Endometrial microvascular endothelial cells (primary cell): ENCODE measurements around the gene PSAP. TPM values are rescaled to one million over a fixed set of nuclear protein-coding genes. Genes with fewer than 3 reads are reported as not detected.
"Not testable (repeated sequence)": the region's sequence is repeated elsewhere in the genome, so short reads cannot be mapped to it uniquely, and the experiment has no call there.

Experiments used
- in situ Hi-C: cut with HindIII; loops from 2 replicates; pipeline ENCODE4 v1.10.0; 2017; ENCODE audit warnings: low sequenced_read_pairs, low pct_unique_long_range_greater_than_20kb; ENCODE audit errors: inconsistent ontology term
- total RNA-seq: library from RNA; depleted of rRNA; stranded (reverse); fragments of >200 nt; gene quantifications from one replicate; pipeline ENCODE4 v1.2.3, GENCODE V29; 2015; ENCODE audit errors: inconsistent ontology term

Gene PSAP
- total RNA-seq, 1 donor from 2014 or later: 727 TPM

DNA sequence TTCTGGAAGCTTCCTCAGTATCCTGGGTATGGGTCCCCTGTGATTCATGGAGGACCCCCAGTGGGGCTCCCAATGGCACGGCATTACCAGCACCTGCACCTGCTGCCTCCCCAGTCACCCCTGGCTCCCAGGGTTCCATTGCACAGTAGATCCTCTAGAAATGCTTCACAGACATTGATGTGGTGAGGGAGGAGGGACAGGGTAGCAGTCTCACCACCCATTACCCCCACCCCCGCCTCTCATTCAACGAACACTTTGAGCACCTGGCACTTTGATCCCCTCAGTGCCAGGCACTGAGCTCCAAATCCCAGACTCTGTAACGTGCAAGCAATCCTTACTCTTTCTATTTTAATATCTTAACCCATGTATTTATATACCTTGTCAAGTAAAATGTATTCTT, 26.8 kb upstream of the PSAP start:
- in situ Hi-C loops: no loop called here

DNA sequence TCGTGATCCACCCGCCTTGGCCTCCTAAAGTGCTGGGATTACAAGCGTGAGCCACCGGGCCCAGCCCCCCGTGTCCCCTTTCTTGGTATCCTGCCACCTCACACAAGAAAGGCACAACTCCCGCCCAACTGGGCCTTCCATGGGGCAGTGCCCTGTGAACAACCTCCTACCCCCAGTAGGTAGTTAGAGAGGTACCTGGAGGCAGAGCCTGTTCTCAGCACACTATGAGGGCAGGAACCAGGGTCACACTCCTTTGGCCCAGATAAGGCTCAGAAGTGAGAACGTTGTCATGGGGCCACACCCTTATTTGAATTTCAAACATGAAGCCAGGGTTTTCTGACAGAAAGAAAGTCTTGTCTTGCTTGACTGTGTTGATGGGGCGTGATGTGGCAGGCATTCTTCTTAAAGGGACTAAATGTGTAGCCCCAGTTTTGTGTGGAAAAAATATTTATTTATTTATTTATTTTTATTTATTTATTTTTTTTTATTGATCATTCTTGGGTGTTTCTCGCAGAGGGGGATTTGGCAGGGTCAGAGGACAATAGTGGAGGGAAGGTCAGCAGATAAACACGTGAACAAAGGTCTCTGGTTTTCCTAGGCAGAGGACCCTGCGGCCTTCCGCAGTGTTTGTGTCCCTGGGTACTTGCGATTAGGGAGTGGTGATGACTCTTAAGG, 23.8 kb upstream of the PSAP start:
- in situ Hi-C loops: not testable (repeated sequence)

DNA sequence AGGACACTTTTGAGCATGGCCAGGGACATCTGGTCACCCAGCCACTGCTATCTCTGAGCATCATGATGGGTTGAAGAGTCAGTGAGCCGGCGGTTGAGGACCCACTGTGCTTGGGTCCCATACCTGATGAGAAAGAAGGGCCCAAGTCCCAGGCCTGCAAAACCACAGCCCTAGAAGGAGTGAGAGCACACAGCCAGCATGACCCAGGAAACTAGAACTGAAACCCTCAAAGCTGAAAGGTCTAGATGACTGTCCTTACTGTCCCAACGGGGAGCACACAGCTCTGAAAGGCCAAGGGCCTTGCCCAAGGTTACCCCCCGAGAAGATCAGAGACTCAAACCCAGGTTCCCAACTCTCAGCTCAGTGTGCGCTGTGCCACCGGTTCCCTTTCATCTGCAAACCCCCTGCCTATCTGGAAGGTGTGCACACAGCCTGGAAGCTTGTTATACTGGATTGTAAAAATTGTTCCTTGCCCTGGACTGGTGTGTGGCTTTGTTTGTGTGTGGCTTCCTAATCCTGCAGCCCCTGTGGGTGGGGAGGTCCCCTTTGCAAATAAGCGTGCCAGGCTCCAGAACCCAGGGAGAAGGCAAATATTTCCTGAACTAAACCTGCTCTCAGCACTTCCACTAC, 22.6 kb upstream of the PSAP start:
- in situ Hi-C loops: no loop called here

DNA sequence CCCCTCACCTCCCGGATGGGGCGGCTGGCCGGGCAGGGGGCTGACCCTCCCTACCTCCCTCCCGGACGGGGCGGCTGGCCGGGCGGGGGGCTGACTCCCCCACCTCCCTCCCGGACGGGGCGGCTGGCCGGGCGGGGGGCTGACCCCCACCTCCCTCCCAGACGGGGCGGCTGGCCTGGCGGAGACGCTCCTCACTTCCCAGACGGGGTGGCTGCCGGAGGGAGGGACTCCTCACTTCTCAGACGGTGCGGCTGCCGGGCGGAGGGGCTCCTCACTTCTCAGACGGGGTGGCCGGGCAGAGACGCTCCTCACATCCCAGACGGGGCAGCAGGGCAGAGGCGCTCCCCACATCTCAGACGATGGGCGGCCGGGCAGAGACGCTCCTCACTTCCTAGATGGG, 18.6 kb upstream of the PSAP start:
- in situ Hi-C loops: not testable (repeated sequence)

DNA sequence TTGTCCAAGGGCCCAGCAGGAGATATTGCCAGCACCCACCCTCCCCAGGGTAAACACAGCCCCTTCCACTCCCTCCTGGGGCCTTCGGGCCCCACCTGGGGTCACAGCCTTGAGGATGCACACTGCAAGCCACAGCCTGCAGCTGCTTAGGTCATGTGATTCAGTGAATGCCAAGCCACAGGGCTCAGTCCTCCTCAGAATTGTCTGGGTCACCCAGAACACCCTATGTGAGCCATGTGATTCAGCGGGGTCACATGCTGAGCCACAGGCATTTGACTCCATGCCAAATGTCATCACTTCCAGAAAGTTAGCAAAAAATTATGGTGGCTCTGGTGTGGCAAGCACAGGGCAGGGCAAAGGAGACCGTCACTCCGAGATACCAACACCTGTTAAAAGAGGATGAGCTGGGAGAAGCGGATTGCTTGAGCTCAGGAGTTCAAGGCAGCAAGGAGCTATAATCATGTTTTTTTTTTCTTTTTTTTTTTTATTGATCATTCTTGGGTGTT, 17.2 kb upstream of the PSAP start:
- in situ Hi-C loops: no loop called here

DNA sequence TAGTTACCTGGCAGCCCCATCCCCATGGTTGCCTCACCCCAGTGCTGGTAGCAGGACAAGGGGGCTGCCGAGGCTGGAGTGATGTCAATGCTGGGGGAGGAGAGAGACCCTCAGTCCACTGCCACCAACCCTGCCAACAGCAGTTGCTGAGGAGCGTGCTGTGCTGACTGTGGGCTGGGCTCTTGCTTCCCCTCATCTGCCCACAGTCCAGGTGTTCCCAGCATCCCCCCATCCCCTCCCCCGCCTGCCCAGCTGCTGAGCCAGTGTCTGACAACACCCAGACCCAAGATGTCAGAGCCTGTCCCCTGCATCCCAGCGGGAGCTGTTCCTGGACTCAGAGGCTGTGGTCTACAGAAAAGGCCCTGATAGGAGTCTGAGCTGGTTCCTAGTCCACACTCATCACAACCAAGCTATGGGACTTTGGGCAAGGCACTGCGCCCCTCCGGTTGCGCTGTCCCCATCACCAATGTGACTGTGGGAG, 14.6 kb upstream of the PSAP start:
- in situ Hi-C loops: no loop called here

DNA sequence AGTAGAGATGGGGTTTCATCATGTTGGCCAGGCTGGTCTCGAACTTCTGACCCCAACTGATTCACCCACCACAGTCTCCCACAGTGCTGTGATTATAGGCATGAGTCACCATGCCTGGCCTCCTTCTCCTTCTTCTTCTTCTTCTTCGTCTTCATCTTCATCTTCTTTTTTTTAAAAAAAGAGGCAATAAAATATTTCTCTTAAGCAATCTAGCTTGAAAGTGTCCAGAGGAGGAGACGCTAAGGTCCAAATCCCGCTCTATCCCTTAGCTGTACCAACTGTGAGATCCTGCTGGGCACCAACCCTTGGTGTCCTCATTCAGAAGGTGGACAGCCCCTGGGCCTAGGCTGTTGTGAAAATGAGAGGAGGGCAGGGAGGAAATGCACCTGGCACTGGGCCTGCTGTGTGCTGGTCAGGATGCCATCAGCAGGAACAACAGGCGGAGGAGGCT, 13.9 kb upstream of the PSAP start:
- in situ Hi-C loops: no loop called here

DNA sequence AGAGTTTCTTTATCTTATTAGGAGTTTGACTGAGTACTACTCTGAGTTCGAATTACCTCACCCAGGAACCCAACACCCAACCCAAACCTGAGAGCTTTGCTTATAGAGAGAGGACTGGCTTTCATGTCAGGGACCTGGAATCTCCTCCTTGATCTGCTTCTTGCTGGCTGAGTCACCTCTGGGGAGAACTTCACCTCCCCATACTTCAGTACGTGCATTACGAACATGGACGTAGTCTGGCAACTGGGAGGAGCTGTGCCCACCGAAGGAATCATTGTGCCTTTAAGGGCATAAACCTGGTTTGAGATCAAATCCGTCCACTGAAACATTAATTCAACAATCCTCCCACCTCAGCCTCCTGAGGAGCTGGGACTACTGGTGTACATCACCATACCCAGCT, 12.2 kb upstream of the PSAP start:
- in situ Hi-C loops: no loop called here

DNA sequence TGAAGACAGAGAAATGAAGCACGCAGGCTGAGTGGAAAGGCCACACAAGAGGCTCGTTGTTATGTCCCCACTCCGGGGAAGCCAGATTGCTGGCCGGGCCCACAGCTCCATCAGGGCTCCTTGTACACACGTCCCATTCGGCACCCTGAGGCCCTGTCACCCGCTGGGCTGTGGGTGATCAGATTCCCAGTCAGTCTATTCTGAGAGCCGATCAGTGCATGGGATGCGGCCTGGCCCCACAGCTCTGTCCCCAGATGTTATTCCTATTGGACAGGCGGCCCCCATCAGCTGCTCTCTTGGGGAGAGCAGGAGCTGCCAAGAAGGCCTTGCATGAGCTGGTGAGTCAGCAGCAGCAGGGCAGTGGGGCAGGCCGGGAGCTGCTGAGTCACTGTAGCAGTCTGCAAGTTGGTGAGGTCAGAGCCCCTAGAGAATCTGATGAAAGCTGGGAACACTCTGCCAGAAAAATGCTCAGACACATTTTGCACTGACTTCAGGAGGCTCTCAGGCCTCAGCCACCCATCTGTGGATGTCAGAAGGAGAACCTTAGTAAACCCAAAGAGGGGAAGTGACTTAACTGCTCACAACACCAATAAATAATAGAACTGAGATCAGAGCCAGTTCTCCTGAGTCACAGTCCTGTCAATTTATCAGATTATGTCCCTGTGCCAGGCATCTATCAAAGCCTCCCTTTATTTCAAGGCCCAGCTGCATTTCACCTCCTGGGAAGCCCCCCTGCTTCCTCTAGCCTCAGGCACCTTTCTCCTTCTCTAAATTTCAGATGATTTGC, 9.4 kb upstream of the PSAP start:
- in situ Hi-C loops: no loop called here

DNA sequence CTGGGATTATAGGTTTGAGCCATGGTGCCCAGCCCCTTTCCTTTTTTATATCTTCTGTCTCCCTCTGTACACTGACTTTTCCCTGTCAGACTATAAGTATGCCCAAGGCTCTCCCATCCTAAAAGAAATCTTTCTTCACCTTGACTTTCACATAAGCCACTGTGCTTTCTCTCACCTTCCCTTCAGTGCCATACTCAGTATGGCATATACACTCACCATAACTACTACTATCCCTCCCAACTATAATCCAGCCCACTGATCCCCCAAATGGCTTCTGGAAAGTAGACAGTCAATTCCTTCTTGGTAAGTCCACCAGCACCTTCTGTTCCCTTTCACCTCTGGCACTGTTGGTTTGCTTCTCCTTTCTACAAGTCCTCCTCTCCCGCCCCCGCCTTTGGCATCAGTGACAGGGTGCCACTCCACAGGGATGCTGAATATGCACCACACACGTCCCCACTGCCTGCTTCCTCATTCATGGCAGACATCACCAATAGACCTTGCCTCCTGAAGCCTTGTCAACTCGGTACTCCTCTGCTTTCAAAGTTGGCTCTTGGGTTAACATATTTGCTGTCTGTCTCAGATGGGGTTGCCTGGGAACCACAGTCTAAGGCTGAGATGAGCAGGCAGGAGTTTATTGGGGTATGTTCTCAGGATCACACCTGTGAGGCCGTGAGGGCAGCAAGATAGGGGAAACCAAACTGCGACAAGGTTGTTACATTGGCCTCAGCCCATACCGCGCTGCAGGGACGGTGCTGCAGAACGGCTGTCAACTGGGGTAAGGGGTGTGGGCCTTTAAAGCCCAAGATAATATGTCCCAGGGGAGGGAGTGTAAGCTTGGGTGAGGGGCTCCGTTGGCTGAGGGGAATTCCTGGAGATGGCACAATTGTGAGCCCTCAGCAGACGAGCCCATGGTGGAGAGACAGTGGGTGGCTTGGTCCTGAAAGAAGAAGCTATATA, 7.2 kb upstream of the PSAP start:
- in situ Hi-C loops: no loop called here

DNA sequence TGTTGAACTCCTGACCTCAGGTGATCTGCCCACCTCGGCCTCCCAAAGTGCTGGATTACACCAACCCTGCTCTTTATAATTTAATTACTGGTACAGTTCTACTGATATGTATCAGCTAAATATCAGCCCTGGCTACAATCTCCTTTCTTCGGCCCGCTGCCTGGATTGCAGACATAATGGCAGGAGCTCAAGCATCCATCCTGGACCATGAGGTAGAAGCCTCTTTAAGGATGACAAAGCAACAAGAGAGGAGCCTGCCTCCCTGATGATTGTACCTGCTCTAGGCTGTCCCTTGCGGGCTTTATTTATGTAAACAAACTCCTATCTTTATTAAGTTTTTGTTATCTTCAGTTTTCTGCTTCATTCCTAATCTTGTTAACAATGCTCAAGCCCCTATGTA, 5.6 kb upstream of the PSAP start:
- in situ Hi-C loops: no loop called here

DNA sequence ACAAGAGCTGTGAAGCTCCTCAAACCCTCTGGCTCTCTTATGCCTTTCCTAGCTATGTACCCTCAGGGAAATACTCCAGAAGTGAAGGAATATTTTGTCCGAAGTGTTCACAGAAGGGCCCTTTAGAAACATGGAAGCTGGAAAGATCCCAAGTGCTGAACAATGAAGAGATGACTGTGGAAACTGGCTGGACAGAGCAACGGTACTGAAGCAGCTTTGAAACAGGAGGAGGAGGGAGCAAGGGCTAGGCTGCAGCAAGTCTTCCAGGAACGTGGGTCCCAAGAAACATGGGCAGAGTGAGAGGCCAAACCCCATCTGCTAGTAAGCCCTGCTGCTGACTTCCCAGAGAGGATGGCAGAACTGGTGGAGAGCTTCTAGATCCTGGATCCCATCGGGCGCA, 3.0 kb upstream of the PSAP start:
- in situ Hi-C loops: no loop called here

DNA sequence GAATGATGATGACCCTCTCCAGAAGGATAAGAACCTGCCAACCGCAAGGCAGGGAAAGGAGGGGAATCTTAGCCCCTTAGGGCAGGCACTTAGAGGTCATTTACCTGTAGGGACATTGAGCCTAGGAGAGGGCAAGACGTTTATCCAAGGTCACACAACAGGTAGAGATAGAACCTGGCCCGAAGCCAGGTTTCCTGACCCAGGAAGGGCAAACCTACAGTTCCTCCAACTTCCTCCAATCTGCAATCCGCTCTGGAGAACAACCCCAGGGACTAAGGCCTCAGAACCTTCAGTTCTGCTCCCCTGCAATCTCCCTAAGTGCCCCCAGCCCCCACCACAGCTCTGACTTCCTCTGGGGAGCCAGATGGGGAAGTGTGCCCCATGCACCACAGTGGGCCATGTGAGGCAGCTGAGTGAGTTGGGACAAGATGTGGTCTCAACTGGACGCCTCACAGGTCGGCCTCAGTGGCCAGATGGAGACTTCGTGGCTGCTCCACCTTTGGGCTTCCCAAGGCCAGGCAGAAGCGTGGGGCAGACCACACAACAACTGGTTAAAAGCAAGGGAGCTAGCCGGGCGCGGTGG, 1.4 kb upstream of the PSAP start:
- in situ Hi-C loops: no loop called here

DNA sequence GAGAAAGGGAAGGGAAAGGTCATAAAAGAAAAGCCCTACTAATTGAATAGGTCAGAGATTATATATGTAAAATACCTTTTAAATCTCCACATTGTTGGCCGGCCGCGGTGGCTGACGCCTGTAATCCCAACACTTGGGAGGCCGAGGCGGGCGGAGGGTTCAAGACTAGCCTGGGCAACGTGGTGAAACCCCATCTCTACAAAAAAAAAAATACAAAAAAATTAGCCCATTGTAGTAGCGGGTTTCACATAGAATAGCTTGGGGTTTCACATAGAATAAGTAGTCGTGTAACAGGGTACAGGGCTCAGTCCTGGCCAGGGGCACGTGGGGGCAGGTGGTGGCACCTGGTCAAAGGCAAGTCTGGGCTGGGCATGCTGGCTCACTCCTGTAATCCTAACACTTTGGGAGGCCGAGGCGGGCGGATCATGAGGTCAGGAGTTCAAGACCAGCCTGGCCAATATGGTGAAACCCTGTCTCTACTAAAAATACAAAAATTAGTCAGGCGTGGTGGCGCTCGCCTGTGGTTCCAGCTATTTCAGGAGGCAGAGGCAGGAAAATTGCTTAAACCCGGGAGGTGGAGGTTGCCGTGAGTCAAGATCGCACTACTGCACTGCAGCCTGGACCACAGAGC, 529 bp upstream of the PSAP start:
- in situ Hi-C loops: not testable (repeated sequence)

DNA sequence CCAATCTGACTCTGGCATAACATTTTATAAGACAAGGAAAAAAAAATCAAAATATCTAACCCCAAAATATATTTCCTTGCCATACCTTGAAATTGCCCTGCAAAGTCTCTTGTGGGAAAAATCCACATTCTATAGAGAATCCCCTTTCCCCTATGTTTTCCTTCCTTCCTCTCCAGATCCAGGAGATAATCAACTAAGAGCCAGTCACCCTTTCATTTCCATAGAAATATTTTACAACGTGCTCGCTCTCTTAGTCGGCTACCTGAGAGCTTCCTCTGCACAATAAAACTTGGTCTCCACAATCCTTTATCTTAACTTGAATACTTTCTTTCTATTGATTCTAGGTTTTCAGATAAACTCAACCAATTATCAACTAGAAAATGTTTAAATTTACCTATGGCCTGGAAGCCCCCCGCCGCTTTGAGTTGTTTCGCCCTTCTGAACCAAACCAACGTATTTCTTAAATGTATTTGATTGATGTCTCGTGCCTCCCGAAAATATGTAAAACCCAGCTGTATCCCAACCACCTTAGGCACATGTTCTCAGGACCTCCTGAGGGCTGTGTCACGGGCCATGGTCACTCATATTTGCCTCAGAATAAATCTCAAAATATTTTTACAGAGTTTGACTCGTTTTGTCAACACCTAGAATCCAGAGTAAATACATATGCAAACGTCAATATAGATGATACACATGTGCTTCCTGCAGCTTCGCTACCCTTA, 869 bp downstream of the PSAP start:
- in situ Hi-C loops: no loop called here

DNA sequence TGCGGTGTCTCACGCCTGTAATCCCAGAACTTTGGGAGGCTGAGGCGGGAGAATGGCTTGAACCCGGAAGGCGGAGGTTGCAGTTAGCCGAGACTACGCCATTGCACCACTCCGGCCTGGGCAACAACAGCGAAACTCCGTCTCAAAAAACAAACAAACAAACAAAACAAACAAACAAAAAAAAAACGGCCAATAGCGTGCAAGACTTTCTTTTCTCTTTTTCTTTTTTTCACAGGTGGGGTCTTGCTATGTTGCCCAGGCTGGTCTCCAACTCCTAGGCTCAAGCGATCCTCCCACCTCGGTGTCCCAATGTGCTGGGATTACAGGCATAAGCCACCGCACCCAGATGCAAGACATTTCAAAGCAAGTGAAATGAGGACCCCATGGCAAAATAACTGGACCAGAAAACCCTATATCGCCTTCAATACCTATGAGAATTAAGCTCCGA, 1.6 kb downstream of the PSAP start:
- in situ Hi-C loops: no loop called here
